Spleen (tissue), 11 donors: Measurements from ENCODE around the gene TMPRSS6. TPM values are rescaled to one million over a fixed set of nuclear protein-coding genes. Genes with fewer than 3 reads are reported as not detected.
A peak's percentile ranks its signal among the peaks of the same experiment; 100 is the strongest.

Experiments
- DNase-seq: peaks from one replicate; pipeline ENCODE4 v3.0.0-alpha.2; 2020
- H3K27ac ChIP-seq, 8 donors: fragments of 200-600 bp; sonication (generic) in 7 of 8; 1 replicate in 4 of 8; 2 replicates in 4 of 8; pipeline versions ENCODE4 v1.5.0 to v1.8.0; 2016 to 2021; ENCODE audit warnings: inconsistent platforms in 4 of 8, mild to moderate bottlenecking in 4 of 8, moderate library complexity in 1 of 8
- H3K27me3 ChIP-seq, 7 donors: fragments of 200-600 bp; sonication (generic) in 6 of 7; replicated peaks in 1 of 7; 1 replicate in 4 of 7; 2 replicates in 3 of 7; pipeline versions ENCODE4 v1.5.0 to v1.8.0; 2016 to 2021; ENCODE audit warnings: inconsistent platforms in 3 of 7, mild to moderate bottlenecking in 1 of 7
- H3K36me3 ChIP-seq, 6 donors: fragments of 200-600 bp; sonication (generic) in 5 of 6; 1 replicate in 4 of 6; 2 replicates in 2 of 6; pipeline versions ENCODE4 v1.5.0 to v1.8.0; 2016 to 2021; ENCODE audit warnings: inconsistent platforms in 2 of 6
- H3K4me1 ChIP-seq, 6 donors: fragments of 200-600 bp; sonication (generic) in 5 of 6; 1 replicate in 3 of 6; 2 replicates in 3 of 6; pipeline versions ENCODE4 v1.5.0 to v1.8.0; 2016 to 2021; ENCODE audit warnings: inconsistent platforms in 3 of 6
- H3K4me3 ChIP-seq, 8 donors: fragments of 200-600 bp; sonication (generic) in 7 of 8; 1 replicate in 4 of 8; 2 replicates in 4 of 8; pipeline versions ENCODE4 v1.5.0 to v1.8.0; 2016 to 2021; ENCODE audit warnings: inconsistent platforms in 4 of 8, mild to moderate bottlenecking in 4 of 8, moderate library complexity in 2 of 8
- H3K9me3 ChIP-seq, 8 donors: fragments of 200-600 bp; sonication (generic) in 7 of 8; 1 replicate in 4 of 8; 2 replicates in 4 of 8; pipeline versions ENCODE4 v1.5.0 to v1.8.0; 2016 to 2021; ENCODE audit warnings: inconsistent platforms in 4 of 8
- POLR2A ChIP-seq, 3 donors: fragments of 450-650 bp; IDR thresholded peaks; one replicate each; pipeline ENCODE4 v1.5.1; 2017; ENCODE audit warnings: antibody characterized with exemption in 3 of 3, mild to moderate bottlenecking in 1 of 3
- POLR2AphosphoS5 ChIP-seq, 3 donors: sonication (generic); formaldehyde crosslinking; IDR thresholded peaks; one replicate each; pipeline ENCODE4 v1.5.1; 2017; ENCODE audit warnings: antibody characterized with exemption in 3 of 3
- WGBS, 5 donors: extraction: QIAGEN DNeasy Blood & Tissue Kit in 3 of 5; methylation state at CpG; one replicate each; pipeline versions ENCODE4 v1.1.5 to v1.1.7; 2013 to 2018; 5-methylcytosine and 5-hydroxymethylcytosine counted together
- intact Hi-C: fragments of 100-400 bp; cut with DNase I; formaldehyde crosslinking; loops from one replicate; pipeline ENCODE4 v1.15.0; 2023; ENCODE audit warnings: low total_unique reads
- polyA plus RNA-seq, 3 donors: library from polyadenylated mRNA; stranded (reverse); fragments of 200-250 nt; gene quantifications; one replicate each; pipeline ENCODE4 v1.2.1, GENCODE V29; 2013
- total RNA-seq, 7 donors: library from RNA; depleted of rRNA in 3 of 7; stranded (reverse); fragments of >200 nt in 3 of 7; fragmentation: NEBNext Ultra II Directional in 4 of 7; extraction: Animal tissue kit (Norgen Biotek cat#: 25700) in 4 of 7; gene quantifications; one replicate each; pipeline versions ENCODE4 v1.1.0 to v1.2.1, GENCODE V29; 2016 to 2021
- TF ChIP-seq, protein P1 (sequence below), 11 experiments: fragments of 200-600 bp in 7 of 11; fragments of 450-650 bp in 4 of 11; sonication (generic) in 4 of 11; IDR thresholded peaks in 8 of 11; conservative IDR thresholded peaks in 3 of 11; 1 replicate in 7 of 11; 2 replicates in 4 of 11; pipeline versions ENCODE4 v1.4.0 to v1.8.0; 2016 to 2021; ENCODE audit warnings: antibody characterized with exemption in 11 of 11, inconsistent platforms in 4 of 11, mild to moderate bottlenecking in 1 of 11
- donor health status: healthy with polysubstance abuse.
- donor health status: DM: no; HTN: no; CAD: no; lungs with moderate emphysema.
- donor health status: DM: no; HTN: no; CAD: no.
- donor health status: Bipolar disorder and iron deficiency.
- donor health status: healthy.
- donor health status: DM: no; HTN: no; CAD: no.
- donor health status: DM: yes; HTN: yes; CAD: no.

TMPRSS6 gene
- total and polyA plus RNA-seq, 10 donors: 0.09 to 0.55 (median 0.28) TPM; not detected in 5

DNA sequence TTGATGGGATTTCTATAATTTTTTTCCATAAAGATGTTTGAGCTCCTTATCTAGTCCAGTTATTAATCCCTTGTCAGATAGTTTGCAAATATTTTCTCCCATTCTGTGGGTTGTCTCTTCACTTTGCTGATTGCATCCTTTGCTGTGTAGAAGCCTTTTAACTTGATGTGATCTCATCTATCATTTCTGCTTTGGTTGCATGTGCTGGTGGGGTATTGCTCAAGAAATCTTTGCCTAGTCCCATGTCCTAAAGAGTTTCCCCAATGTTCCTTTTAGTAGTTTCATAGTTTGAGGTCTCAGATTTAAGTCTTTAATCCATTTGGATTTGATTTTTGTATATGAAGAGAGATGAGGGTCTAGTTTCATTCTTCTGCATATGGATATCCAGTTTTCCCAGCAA lies 41.9 kb upstream of the TMPRSS6 start:
- Histone ChIP-seq H3K4me3 (no peak overlapping the region), H3K4me1 (peaks cover 0 to 38% (median 3%) of the 10 kb centered on the region in 6 donors), H3K9me3 (peaks cover 0 to 4% (median 0%) of the 10 kb centered on the region in 8 donors), H3K36me3 (no peaks in the 10 kb centered on the region), H3K27ac (no peak overlapping the region), H3K27me3 (no peaks in the 10 kb centered on the region)
- TF ChIP-seq, protein P1, sequence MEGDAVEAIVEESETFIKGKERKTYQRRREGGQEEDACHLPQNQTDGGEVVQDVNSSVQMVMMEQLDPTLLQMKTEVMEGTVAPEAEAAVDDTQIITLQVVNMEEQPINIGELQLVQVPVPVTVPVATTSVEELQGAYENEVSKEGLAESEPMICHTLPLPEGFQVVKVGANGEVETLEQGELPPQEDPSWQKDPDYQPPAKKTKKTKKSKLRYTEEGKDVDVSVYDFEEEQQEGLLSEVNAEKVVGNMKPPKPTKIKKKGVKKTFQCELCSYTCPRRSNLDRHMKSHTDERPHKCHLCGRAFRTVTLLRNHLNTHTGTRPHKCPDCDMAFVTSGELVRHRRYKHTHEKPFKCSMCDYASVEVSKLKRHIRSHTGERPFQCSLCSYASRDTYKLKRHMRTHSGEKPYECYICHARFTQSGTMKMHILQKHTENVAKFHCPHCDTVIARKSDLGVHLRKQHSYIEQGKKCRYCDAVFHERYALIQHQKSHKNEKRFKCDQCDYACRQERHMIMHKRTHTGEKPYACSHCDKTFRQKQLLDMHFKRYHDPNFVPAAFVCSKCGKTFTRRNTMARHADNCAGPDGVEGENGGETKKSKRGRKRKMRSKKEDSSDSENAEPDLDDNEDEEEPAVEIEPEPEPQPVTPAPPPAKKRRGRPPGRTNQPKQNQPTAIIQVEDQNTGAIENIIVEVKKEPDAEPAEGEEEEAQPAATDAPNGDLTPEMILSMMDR (IDR thresholded peaks at IDR 0.05 in 8 of 11, conservative IDR thresholded peaks at IDR 0.05 in 3 of 11): no peak
- TF ChIP-seq POLR2A (IDR thresholded peaks at IDR 0.05) (no peak), POLR2AphosphoS5 (IDR thresholded peaks at IDR 0.05) (no peak)
- intact Hi-C loops: no loop called here
- DNase-seq: no peak

DNA sequence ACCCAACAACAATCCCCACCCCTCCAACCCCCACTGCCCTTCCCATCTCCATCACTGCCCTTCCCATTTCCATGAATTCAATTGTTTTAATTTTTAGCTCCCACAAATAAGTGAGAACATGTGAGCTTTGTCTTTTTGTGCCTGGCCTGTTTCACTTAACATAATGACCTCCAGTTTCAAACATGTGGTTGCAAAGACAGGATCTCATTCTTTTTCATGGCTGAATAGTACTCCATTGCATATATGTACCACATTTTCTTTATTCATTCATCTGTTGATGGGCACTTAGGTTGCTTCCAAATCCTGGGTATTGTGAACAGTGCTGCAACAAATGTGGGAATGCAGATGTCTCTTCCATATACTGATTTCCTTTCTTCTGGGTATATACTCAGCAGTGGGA lies 41.2 kb upstream of the TMPRSS6 start:
- H3K4me1 ChIP-seq: peaks cover 0 to 45% (median 5%) of the 10 kb centered on the region in 6 donors
- peak overlapping the region in 5 of 8 donors; percentile 8 to 89 (median 84) for H3K27ac ChIP-seq
- no peaks in the 10 kb centered on the region for H3K36me3 ChIP-seq
- H3K27me3 ChIP-seq: peaks cover 0 to 3% (median 0%) of the 10 kb centered on the region in 7 donors
- no peak for TF ChIP-seq POLR2AphosphoS5 (IDR thresholded peaks at IDR 0.05)
- no peak for TF ChIP-seq POLR2A (IDR thresholded peaks at IDR 0.05)
- TF ChIP-seq, protein P1 (IDR thresholded peaks at IDR 0.05 in 8 of 11, conservative IDR thresholded peaks at IDR 0.05 in 3 of 11): no peak
- DNase-seq: no peak
- H3K4me3 ChIP-seq: no peak overlapping the region
- peaks cover 0 to 4% (median 0%) of the 10 kb centered on the region in 8 donors for H3K9me3 ChIP-seq
- intact Hi-C loops: no loop called here

DNA sequence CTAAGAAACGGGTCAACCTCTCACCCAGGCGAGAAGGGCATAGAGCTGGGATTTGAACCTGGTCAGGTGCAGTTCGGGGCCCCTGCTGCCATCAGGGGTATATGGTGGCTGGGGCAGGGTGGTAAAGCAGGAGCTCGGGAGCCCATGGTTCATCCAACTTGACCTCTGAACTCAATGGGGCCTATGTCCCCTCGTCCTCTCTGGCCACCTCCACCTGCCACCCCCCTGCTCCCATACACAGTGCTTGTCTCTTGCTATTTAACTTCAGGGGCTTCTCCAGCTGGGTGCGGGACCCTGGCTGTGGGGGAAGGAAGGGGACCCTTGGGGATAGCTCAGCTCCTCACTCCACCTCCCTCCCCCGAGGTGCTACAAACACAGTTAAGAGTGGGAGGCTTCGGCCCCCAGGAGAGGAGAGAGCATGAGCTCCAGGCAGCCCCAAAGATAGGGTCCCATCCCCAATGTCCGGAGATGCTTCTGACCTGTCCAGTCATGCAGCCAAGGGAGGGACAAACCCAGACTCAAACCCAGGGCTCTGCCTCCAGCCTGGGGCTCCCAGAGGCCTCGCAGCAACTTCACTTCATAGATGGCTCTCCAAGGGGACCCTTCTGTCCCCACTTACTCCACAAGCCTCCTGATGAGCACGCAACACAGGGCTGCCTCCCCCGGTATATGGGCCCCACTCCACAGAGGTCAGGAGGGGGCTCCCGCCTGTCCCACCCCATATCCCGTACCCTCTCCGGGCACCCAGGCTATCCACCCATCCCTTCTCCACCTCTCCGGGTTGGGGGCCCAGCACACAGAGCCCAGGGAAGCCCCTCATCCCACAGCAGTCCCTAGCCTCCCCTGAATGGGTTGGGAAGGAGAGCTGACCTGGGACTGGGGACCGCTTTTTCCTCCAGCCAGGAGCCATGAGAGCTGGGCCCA lies 39.5 kb upstream of the TMPRSS6 start:
- intact Hi-C loops: no loop called here
- Histone ChIP-seq H3K4me3 (peak overlapping the region; percentile 14 to 70 (median 40)), H3K9me3 (peaks cover 0 to 4% (median 0%) of the 10 kb centered on the region in 8 donors), H3K27ac (peak overlapping the region; percentile 64 to 89 (median 78)), H3K27me3 (peaks cover 0 to 7% (median 0%) of the 10 kb centered on the region in 7 donors), H3K4me1 (peaks cover 0 to 60% (median 10%) of the 10 kb centered on the region in 6 donors), H3K36me3 (peaks cover 0 to 3% (median 0%) of the 10 kb centered on the region in 6 donors)
- TF ChIP-seq POLR2AphosphoS5 (IDR thresholded peaks at IDR 0.05): no peak
- TF ChIP-seq POLR2A (IDR thresholded peaks at IDR 0.05): no peak
- TF ChIP-seq, protein P1 (IDR thresholded peaks at IDR 0.05 in 8 of 11, conservative IDR thresholded peaks at IDR 0.05 in 3 of 11): no peak
- peak; percentile 68 for DNase-seq
- WGBS, 5 donors: 53 to 79% (median 65%) methylated on average over 15 to 17 of the region's 17 CpGs
